Renal cortex interstitium (tissue), 11 donors: ENCODE results near the gene ACOX1. TPM values are rescaled to one million over a fixed set of nuclear protein-coding genes. Genes with fewer than 3 reads are reported as not detected.
"Not testable (repeated sequence)": the region's sequence is repeated elsewhere in the genome, so short reads cannot be mapped to it uniquely, and the experiment has no call there.

ENCODE experiments used
- DNase-seq, 11 donors: peaks; one replicate each; pipeline ENCODE4 v3.0.0-alpha.2; 2013; ENCODE audit warnings: low read depth in 9 of 11, low spot score in 4 of 11; ENCODE audit errors: extremely low read depth in 1 of 11
- polyA plus RNA-seq, 3 donors: library from polyadenylated mRNA; unstranded; fragments of 120-200 nt; gene quantifications; one replicate each; pipeline ENCODE4 v1.2.1, GENCODE V29; 2013; ENCODE audit not compliant: insufficient read length in 3 of 3

ACOX1 gene
- polyA plus RNA-seq, 3 donors, result 31.0 to 37.8 (median 32.4) TPM

- DNase-seq, result no peak
Measured at GRCh38 chr17:75995385-75995925, 16.5 kb upstream of the ACOX1 start.

GRCh38 chr17:75994802-75995370 lies 15.9 kb upstream of the ACOX1 start:
- DNase-seq, result no peak

- no peak for DNase-seq
Measured at GRCh38 chr17:75991396-75991795, 12.4 kb upstream of the ACOX1 start.

DNA sequence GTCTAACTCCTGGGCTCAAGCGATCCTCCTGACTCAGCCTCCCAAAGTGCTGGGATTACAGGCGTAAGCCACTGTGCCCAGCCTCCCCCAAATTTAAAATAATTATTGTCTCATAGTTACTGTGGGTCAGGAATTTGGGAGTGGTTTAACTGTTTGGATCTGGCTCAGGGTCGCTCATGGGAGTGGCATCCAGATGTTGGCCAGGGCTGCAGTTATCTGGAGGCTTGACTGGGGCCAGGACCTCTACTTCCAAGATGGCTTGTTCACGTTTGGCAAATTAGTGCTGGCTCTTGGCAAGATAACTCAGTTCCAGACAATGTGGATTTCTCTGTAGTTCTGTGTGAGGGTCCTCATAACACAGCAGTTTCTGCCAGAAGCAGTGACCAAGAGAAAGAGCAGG lies 8.1 kb upstream of the ACOX1 start:
- no peak for DNase-seq

- no peak for DNase-seq
Measured at GRCh38 chr17:75985986-75986385, 7.0 kb upstream of the ACOX1 start.

- DNase-seq, result no peak
Measured at GRCh38 chr17:75983501-75984181, 4.7 kb upstream of the ACOX1 start.

- no peak for DNase-seq
Measured at GRCh38 chr17:75981019-75981615, 2.2 kb upstream of the ACOX1 start.

GRCh38 chr17:75980188-75981018 lies 1.4 kb upstream of the ACOX1 start:
- no peak for DNase-seq

DNA sequence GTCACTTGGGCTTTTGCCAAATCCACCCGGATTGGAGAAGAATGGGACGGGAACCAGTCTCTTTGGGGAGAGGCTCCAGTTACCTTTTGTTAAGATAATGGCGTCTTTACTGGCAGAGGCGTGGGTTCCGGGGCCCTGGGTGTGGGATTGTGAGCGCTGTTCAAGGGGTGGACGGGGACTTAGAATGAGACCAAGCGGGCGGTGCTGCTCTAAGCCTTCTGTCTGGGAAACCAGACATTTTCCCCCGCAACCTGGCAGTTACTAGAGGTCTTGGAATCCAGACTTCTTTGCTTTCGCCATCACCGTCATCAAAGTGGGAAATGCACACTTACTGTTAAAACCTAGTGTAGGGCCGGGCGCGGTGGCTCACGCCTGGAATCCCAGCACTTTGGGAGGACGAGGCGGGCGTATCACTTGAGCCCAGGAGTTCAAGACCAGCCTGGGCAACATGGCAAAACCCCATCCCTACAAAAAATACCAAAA lies 780 bp upstream of the ACOX1 start:
- DNase-seq, result no peak

- DNase-seq, result no peak
Measured at GRCh38 chr17:75976175-75976848, 2.7 kb downstream of the ACOX1 start.

DNA sequence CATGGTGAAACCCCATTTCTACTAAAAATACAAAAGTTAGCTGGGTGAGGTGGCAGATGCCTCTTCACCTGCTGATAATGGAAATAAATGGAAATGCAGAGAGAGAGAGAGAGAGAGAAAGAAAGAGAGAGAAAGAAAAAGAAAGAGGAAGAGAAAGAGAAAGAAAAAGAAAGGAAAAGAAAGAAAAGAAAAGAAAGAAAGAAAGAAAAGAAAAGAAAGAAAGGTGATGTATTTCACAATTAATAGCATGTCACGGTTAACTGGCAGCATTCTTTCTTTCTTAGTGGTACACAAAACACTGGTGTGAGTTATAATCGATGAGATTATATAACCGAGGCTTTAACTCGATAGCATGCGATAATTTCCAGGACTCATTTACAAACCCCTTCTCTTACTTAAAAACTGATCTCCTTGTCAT lies 3.2 kb downstream of the ACOX1 start:
- DNase-seq, result no peak

DNA sequence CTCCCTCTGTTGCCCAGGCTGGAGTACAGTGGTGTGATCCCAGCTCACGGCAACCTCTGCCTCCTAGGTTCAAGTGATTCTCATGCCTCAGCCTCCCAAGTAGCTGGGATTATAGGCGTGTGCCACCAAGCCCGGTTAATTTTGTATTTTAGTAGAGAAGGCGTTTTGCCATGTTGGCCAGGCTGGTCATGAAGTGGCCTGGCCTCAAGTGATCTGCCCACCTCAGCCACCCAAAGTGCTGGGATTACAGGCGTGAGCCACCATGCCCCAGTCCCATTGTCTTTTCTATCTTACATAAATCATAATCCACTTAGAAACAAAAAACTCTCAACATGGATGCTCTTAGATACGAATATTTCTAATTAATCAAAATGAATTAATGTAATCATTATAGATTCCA lies 3.8 kb downstream of the ACOX1 start:
- DNase-seq, result not testable (repeated sequence)

DNA sequence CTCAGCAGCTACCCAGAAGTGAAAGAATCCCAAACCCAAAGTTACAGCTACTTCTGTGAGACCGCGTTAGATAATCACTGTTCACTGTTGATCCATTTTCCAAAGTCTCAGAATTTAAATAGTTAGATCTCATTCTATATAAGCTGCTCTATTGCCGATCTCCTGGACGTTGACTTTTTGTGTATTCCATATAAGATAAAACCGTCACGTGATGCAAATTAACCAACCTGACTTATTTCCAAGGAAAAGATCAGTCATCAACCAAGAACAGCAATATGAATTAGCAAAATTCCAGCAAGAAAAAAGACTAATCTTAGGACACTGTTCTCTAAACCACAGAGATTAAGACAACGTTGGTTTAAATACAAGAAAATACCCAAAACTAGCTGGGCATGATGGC lies 8.3 kb downstream of the ACOX1 start:
- DNase-seq, result no peak

- DNase-seq, result no peak
Measured at GRCh38 chr17:75970011-75970523, 8.9 kb downstream of the ACOX1 start.

DNA sequence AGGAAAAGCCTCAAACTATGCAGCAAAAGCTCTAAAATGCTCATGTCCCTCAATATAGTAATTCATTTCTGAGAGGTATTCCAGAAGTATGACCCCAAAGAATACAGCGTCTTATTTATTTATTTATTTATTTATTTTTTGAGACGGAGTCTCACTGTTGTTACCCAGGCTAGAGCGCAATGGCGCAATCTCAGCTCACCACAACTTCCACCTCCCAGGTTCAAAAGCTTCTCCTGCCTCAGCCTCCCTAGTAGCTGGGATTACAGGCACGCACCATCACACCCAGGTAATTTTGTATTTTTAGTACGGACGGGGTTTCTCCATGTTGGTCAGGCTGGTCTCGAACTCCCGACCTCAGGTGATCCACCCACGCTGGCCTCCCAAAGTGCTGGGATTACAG lies 9.9 kb downstream of the ACOX1 start:
- DNase-seq, result not testable (repeated sequence)

GRCh38 chr17:75965468-75965867 lies 13.5 kb downstream of the ACOX1 start:
- DNase-seq, result no peak

- DNase-seq, result no peak
Measured at GRCh38 chr17:75959839-75960511, 19.0 kb downstream of the ACOX1 start.
